Fibroblast of mammary gland (primary cell): ENCODE results near the gene BEGAIN.
"Not testable (repeated sequence)": the region's sequence is repeated elsewhere in the genome, so short reads cannot be mapped to it uniquely, and the experiment has no call there.

Source experiments
- DNase-seq: peaks from one replicate; pipeline ENCODE4 v3.0.0-alpha.2; 2010; ENCODE audit warnings: low read depth
- H3K4me3 ChIP-seq: 2 replicates; pipeline ENCODE4 v1.5.1; 2011; ENCODE audit warnings: low read depth, mild to moderate bottlenecking, low read length, moderate library complexity; ENCODE audit not compliant: control insufficient read depth
- TF ChIP-seq, protein P1 (sequence below): conservative IDR thresholded peaks from 2 replicates; pipeline ENCODE4 v1.5.1; 2011; ENCODE audit warnings: low read depth, low read length, inconsistent platforms; ENCODE audit not compliant: control insufficient read depth, insufficient read depth

BEGAIN gene

DNA sequence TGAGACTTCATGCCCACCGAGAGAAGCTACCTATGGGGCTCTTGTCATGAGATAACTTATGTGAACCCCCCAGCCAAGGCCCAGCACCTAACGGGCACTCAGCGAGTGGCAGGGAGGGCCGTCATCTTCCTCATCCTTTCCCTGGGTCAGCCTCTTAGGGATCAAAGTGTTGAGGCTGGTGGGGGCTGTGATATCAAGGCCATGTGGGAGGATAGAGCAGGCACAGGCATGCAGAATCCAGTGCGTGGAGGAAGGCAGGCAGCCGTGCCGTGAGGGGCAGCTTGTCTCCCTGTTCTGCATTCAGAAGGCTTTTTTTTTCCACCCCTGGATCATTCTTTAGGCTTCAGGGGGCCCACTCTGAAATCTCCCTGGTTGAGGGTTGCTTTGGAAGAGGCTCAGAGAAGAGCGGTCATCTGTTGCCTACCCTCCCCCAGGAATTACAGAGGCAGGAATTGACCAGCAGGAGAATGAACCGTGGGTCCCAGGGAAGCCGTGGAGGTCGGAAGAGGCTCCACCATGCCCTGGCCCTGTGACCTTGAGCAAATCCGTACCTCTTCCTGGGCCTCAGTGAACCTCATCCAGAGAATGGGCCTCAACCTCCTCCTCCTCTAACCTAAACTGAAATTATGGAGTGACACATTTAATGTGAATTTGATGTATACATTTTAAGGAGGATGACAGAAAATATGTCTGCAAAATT lies 62.8 kb downstream of the BEGAIN start:
- no peak for DNase-seq
- H3K4me3 ChIP-seq: no peak overlapping the region
- TF ChIP-seq, protein P1, sequence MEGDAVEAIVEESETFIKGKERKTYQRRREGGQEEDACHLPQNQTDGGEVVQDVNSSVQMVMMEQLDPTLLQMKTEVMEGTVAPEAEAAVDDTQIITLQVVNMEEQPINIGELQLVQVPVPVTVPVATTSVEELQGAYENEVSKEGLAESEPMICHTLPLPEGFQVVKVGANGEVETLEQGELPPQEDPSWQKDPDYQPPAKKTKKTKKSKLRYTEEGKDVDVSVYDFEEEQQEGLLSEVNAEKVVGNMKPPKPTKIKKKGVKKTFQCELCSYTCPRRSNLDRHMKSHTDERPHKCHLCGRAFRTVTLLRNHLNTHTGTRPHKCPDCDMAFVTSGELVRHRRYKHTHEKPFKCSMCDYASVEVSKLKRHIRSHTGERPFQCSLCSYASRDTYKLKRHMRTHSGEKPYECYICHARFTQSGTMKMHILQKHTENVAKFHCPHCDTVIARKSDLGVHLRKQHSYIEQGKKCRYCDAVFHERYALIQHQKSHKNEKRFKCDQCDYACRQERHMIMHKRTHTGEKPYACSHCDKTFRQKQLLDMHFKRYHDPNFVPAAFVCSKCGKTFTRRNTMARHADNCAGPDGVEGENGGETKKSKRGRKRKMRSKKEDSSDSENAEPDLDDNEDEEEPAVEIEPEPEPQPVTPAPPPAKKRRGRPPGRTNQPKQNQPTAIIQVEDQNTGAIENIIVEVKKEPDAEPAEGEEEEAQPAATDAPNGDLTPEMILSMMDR: no peak

DNA sequence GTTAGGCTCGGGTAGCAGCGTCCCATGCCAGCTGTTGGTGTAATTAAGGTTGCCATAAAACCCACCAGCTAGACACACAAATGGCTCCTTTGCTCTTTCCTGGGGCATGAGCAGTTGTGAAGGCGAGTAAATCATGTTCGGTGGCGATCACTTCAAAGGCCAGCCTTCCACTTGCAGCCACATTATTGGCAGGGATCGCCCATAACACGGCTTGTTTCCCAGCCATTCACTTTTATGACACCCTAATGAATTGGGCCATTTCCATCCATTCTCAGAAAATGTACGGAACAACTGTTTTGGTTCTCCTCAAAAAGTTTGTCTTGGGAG lies 63.4 kb downstream of the BEGAIN start:
- TF ChIP-seq, protein P1: no peak
- H3K4me3 ChIP-seq: no peak overlapping the region
- no peak for DNase-seq

DNA sequence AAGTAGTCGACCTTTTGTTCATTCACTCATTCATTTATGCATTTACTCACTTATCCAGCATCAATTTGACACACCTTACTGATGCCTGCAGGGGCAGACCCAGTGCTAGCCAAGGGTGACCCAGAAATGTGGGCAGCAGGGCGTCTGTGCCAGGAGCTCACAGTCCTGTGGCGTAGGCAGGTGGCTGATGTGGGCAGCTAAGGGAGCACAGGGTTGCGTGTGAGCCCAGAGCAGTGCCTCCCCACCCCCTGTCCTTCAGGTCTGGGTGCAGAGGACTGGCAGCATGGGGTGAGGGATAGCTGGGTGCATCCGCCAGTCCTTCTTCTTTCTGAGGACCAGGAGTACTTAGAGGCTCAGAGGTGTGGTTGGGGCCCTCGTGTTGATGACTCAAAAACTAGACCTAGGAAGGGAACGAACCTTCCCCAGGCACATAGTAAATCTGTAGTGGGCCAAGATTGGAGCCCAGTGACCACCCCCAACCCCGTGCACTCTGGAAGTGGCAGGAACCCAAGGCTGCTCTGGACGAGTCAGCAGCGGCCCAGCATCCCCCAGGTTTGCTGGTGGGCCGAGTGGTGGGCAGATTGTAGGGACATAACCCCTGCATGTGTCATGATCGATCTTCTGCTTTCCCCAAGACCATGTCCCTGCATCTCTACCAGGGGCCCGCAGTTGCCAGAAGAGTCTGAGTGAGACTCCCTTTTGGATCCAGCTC lies 63.9 kb downstream of the BEGAIN start:
- no peak for DNase-seq
- TF ChIP-seq, protein P1: no peak
- no peak overlapping the region for H3K4me3 ChIP-seq

DNA sequence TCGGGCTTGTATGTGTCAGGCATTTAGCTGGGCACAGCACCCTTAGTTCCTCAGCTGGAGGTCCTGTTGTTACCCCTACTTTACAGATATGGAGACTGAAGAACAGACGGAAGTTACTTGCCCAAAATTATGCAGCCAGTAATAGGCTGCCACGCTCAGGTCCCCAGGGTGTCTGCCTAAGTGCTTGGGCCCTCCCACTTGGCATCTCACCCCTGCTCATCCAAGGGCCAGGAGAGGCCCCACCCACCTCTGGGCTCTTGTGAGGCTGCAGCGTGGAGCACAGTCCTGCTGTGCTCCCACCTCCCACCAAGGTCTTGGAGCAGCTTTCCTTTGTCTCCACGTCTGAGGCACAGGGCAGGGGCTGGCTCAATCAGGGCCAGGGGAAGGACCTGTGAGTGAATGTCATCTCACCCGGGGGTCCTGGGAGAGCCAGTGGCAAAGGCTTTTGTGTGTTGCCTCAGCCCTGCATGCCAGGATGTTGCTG lies 64.6 kb downstream of the BEGAIN start:
- TF ChIP-seq, protein P1: no peak
- no peak overlapping the region for H3K4me3 ChIP-seq

DNA sequence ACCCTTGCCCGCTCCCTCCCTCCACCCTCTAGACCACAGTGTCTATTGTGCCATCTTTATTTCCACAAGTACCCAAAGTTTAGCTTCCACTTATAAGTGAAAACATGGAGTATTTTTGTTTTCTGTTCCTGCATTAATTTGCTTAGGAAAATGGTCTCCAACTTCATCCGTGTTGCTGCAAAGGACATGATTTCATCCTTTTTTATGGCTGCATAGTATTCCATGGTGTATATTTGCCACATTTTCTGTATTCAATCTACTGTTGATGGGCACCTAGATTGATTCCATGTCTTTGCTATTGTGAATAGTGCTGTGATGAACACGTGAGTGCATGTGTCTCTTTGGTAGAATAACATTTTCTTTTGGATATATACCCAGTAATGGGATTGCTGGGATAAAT lies 81.2 kb downstream of the BEGAIN start:
- DNase-seq, H3K4me3 ChIP-seq: not testable (repeated sequence)

More for the DNA sequence above, 64.6 kb downstream of the BEGAIN start:
- DNase-seq: peak; percentile 30

DNA sequence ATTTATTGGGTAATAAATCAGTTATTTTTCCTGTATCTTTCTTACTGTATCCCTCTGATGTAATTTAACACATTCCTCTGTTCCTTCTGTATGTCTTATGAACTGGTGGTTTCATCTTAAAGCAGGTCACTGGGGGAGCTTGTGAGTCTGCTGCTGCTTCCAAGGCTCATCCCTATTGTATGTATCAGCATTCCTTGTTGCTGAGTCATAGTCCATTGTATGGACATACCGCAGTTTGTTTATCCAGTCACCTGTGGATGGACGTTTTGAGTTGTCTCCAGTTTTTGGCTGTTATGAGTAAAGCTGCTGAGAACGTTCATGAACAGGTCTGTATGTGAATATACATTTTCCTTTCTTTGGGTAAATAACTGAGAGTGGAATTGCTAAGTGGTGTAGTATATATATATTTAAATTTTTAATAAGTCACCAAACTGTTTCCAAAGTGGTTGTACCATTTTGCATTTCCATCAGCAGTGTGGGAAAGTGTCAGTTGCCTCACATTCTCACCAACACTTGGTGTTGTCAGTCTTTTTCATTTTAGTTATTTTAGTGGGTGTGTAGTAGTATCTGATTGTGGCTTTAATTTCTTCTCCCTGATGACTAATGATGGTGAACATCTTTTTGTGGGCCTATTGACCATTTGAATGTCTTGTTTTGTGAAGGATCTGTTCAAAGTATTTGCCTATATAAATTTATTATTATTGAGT lies 82.7 kb downstream of the BEGAIN start:
- DNase-seq: peak; percentile 19
- H3K4me3 ChIP-seq: no peak overlapping the region
- TF ChIP-seq, protein P1: no peak

DNA sequence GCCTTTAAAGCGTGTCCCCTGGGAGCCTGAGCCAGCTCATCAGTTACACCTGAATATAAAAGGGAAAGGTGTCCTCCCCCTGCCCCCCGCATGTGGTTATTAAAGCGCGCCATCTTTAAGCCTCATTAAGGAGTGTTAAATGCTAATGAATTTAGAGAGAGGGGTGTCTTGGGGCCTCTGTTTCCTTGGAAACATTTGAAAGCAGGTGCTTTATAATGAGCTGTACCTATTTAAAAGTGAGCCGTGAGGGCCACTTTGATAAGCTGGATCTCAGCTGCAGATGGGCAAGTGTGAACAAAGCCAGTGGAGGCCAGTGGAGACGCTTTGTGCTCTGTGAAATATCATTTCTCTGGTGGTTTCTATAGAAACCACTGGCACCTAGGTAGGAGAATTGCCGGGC lies 84.0 kb downstream of the BEGAIN start:
- TF ChIP-seq, protein P1: no peak
- no peak for DNase-seq
- no peak overlapping the region for H3K4me3 ChIP-seq
